K562 (cell line): ENCODE measurements around the gene IL13RA1. TPM values are rescaled to one million over a fixed set of nuclear protein-coding genes. Genes with fewer than 3 reads are reported as not detected.
"Not testable (repeated sequence)": the region's sequence is repeated elsewhere in the genome, so short reads cannot be mapped to it uniquely, and the experiment has no call there.

Experiments used
- ATAC-seq: fragments of 200-7000 bp; cut with Tn5 transposase; 3 replicates; pipeline ENCODE4 v1.9.1; 2020; ENCODE audit warnings: moderate library complexity
- BruUV-seq: library from RNA; stranded (reverse); fragments of 400-500 nt; replicated peaks from 2 replicates; lab custom pipeline; 2021; lab: Mats Ljungman, UMichigan
- CTCF ChIA-PET: fragments of 300-600 bp; formaldehyde crosslinking; extraction: SDS; loops from one replicate; lab custom pipeline; 2021; ENCODE audit warnings: low intra/inter-chr PET ratio; lab: Yijun Ruan, JAX
- POLR2A ChIA-PET: fragments of 300-600, 350-650 bp; sonication (Branson Sonifier 250); formaldehyde crosslinking; extraction: SDS; loops from one replicate; lab custom pipeline; 2021; ENCODE audit warnings: antibody characterized with exemption, inconsistent platforms; lab: Yijun Ruan, JAX
- DNase-seq, 4 experiments: peaks; one replicate each; pipeline versions ENCODE4 v3.0.0 to v3.0.0-alpha.2; 2011 to 2018; ENCODE audit warnings: low spot score in 3 of 4, mixed read lengths in 3 of 4; ENCODE audit errors: extremely low read depth in 1 of 4
- FAIRE-seq: peaks from 2 replicates; lab custom pipeline; 2011; peaks lifted over from hg19 to GRCh38; lab: Jason Lieb, UNC
- H2AFZ ChIP-seq: 2 replicates; pipeline ENCODE4 v1.6.0; 2011; ENCODE audit warnings: low read depth, low read length, control low read depth, inconsistent platforms
- H3K27ac ChIP-seq: fragments of 200-600 bp; 3 replicates; pipeline ENCODE4 v1.8.0; 2011; ENCODE audit warnings: low read depth, mild to moderate bottlenecking, control low read depth, inconsistent platforms, low read length, moderate library complexity, mixed read lengths; ENCODE audit errors: extremely low read depth
- H3K27me3 ChIP-seq, 2 experiments: fragments of 300-600 bp in 1 of 2; 2 replicates in 1 of 2; 3 replicates in 1 of 2; pipeline versions ENCODE4 v1.6.0 to v1.8.0; 2011; ENCODE audit warnings: inconsistent platforms in 2 of 2, low read length in 2 of 2, mild to moderate bottlenecking in 1 of 2, mixed read lengths in 1 of 2, moderate library complexity in 1 of 2; ENCODE audit not compliant: control insufficient read depth in 2 of 2, insufficient read depth in 2 of 2
- H3K36me3 ChIP-seq: fragments of 300-600 bp; 3 replicates; pipeline ENCODE4 v1.8.0; 2011; ENCODE audit warnings: mild to moderate bottlenecking, low read length, inconsistent platforms; ENCODE audit not compliant: control insufficient read depth, insufficient read depth
- H3K4me1 ChIP-seq, 2 experiments: fragments of 200-600 bp in 1 of 2; replicated peaks in 1 of 2; 2 replicates in 1 of 2; 3 replicates in 1 of 2; pipeline versions ENCODE4 v1.5.1 to v1.8.0; 2011; ENCODE audit warnings: inconsistent platforms in 2 of 2, low read length in 2 of 2, mild to moderate bottlenecking in 1 of 2, mixed read lengths in 1 of 2, moderate library complexity in 1 of 2; ENCODE audit not compliant: control insufficient read depth in 2 of 2, insufficient read depth in 2 of 2
- H3K4me2 ChIP-seq: 2 replicates; pipeline ENCODE4 v1.6.1; 2011; ENCODE audit warnings: low read length, control low read depth, inconsistent platforms, mixed read lengths; ENCODE audit not compliant: insufficient read depth
- H3K4me3 ChIP-seq: fragments of 200-600 bp; sonication (generic), shearing (Covaris generic); 2 replicates; pipeline ENCODE4 v1.5.1; 2016; ENCODE audit warnings: control low read depth, inconsistent platforms
- H3K79me2 ChIP-seq: fragments of 200-600 bp; 3 replicates; pipeline ENCODE4 v1.8.0; 2011; ENCODE audit warnings: low read length, inconsistent platforms; ENCODE audit not compliant: control insufficient read depth, insufficient read depth
- H3K9ac ChIP-seq, 2 experiments: 2 replicates each; pipeline versions ENCODE4 v1.6.0 to v1.6.1; 2011; ENCODE audit warnings: low read depth in 2 of 2, low read length in 2 of 2, control low read depth in 1 of 2, inconsistent platforms in 1 of 2, mild to moderate bottlenecking in 1 of 2, mixed read lengths in 1 of 2; ENCODE audit not compliant: insufficient read depth in 1 of 2
- H3K9me1 ChIP-seq: one replicate; pipeline ENCODE4 v1.6.0; 2011; ENCODE audit warnings: inconsistent platforms, mild to moderate bottlenecking, low read length, moderate library complexity; ENCODE audit not compliant: control insufficient read depth, insufficient read depth
- H3K9me3 ChIP-seq: replicated peaks from 2 replicates; pipeline ENCODE4 v1.5.1; 2011; ENCODE audit warnings: low read depth, low read length, inconsistent platforms; ENCODE audit not compliant: control insufficient read depth, insufficient read depth
- H4K20me1 ChIP-seq: replicated peaks from 2 replicates; pipeline ENCODE4 v1.6.1; 2011; ENCODE audit warnings: low read length, inconsistent platforms, mixed read lengths; ENCODE audit not compliant: control insufficient read depth, insufficient read depth
- BCOR ChIP-seq: fragments of 450-650 bp; IDR thresholded peaks from 2 replicates; pipeline ENCODE4 v1.6.1; 2016
- CHD1 ChIP-seq: fragments of 200-600 bp; sonication (generic); IDR thresholded peaks from one replicate; pipeline ENCODE4 v1.6.1; 2012; ENCODE audit warnings: mild to moderate bottlenecking, moderate library complexity, low read length, inconsistent platforms
- GATA2 ChIP-seq: sonication (generic); formaldehyde crosslinking; IDR thresholded peaks from 2 replicates; pipeline ENCODE4 v1.4.0; 2020; ENCODE audit warnings: mild to moderate bottlenecking, missing genetic modification reagents
- KDM5B ChIP-seq: fragments of 200-600 bp; sonication (generic); IDR thresholded peaks from 2 replicates; pipeline ENCODE4 v1.6.1; 2012; ENCODE audit warnings: low read depth, mild to moderate bottlenecking, moderate library complexity, low read length, control low read depth, inconsistent platforms; ENCODE audit not compliant: insufficient replicate concordance
- MCM7 ChIP-seq, 2 experiments: fragments of 450-650 bp; IDR thresholded peaks; 2 replicates each; pipeline ENCODE4 v1.6.1; 2016 to 2018
- RBFOX2 ChIP-seq: fragments of 200-400 bp; formaldehyde crosslinking; IDR thresholded peaks from 2 replicates; pipeline ENCODE4 v1.6.1; 2017; ENCODE audit warnings: low read depth, mild to moderate bottlenecking, low read length, moderate library complexity
- REST ChIP-seq, 2 experiments: fragments of 450-650 bp; formaldehyde crosslinking in 1 of 2; IDR thresholded peaks; 2 replicates each; pipeline versions ENCODE4 v1.4.0 to v1.6.1; 2014 to 2020; ENCODE audit warnings: mild to moderate bottlenecking in 2 of 2, borderline replicate concordance in 1 of 2, low read depth in 1 of 2
- SPI1 ChIP-seq: IDR thresholded peaks from 2 replicates; pipeline ENCODE4 v1.6.1; 2011; ENCODE audit warnings: low read depth, low read length, control low read depth, borderline replicate concordance
- ZNF146 ChIP-seq: IDR thresholded peaks from one replicate; pipeline ENCODE4 v1.6.1; 2018; ENCODE audit warnings: missing compliant biosample characterization; ENCODE audit not compliant: unreplicated experiment
- WGBS: fragments of 100-300 bp; shearing (Covaris generic); methylation state at CpG from one replicate; pipeline ENCODE4 v1.1.6; 2016; ENCODE audit warnings: low coverage, mixed read lengths; ENCODE audit not compliant: insufficient coverage; ENCODE audit errors: missing lambda C conversion rate; 5-methylcytosine and 5-hydroxymethylcytosine counted together
- in situ Hi-C: fragments of 300-500 bp; cut with MboI; formaldehyde crosslinking; loops from 4 replicates; pipeline ENCODE4 v1.15.0; 2018; ENCODE audit warnings: inconsistent platforms, mixed read lengths
- intact Hi-C: fragments of 100-400 bp; cut with micrococcal nuclease; formaldehyde crosslinking; loops from 2 replicates; pipeline ENCODE4 v1.14.2; 2022
- polyA plus RNA-seq, 8 experiments: library from polyadenylated mRNA; depleted of rRNA in 4 of 8; stranded (reverse) in 5 of 8; unstranded in 3 of 8; fragments of >200 nt; fragmentation: Nextera tagmentation in 2 of 8; fragmentation: Illumina TruSeq in 1 of 8; extraction: Ambion mirVana in 2 of 8; extraction: Trizol in 1 of 8; gene quantifications; 2 replicates each; pipeline versions ENCODE4 v1.2.1 to v1.2.3, GENCODE V29; 2011 to 2014; ENCODE audit warnings: inconsistent platforms in 1 of 8, missing spikeins in 1 of 8
- total RNA-seq, 7 experiments: library from RNA; depleted of rRNA in 6 of 7; stranded (reverse); fragments of >200 nt in 6 of 7; fragmentation: Illumina TruSeq in 2 of 7; extraction: Trizol in 2 of 7; gene quantifications; 2 replicates each; pipeline versions ENCODE4 v1.2.1 to v1.2.3, GENCODE V29; 2011 to 2021; ENCODE audit warnings: low replicate concordance in 1 of 7

The IL13RA1 gene
- total and polyA plus RNA-seq, 9 of the 15 experiments (the other 6 are each of a cell fraction or from before 2014, with no cell fraction given), result 2.9 to 22.9 (median 12.2) TPM

DNA sequence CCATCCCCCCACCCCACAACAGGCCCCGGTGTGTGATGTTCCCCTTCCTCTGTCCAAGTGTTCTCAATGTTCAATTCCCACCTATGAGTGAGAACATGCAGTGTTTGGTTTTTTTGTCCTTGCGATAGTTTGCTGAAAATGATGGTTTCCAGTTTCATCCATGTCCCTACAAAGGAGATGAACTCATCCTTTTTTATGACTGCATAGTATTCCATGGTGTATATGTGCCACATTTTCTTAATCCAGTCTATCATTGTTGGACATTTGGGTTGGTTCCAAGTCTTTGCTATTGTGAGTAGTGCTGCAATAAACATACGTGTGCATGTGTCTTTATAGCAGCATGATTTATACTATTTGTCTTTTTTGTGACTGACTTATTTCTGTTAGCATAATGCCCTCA, 5.1 kb downstream of the IL13RA1 start:
- TF ChIP-seq ZNF146 (CRISPR knock-in tag) (peak; percentile 35), BCOR (0 out of 2 replicates have a peak, but pooled peaks have one; percentile 10)
- H2AFZ ChIP-seq, H3K36me3 ChIP-seq, CTCF ChIA-PET, DNase-seq, H3K4me1 ChIP-seq, H3K9ac ChIP-seq, in situ Hi-C loops, FAIRE-seq, H3K9me1 ChIP-seq, intact Hi-C loops, ATAC-seq, H3K27me3 ChIP-seq, H4K20me1 ChIP-seq, H3K4me3 ChIP-seq, H3K9me3 ChIP-seq, H3K27ac ChIP-seq, POLR2A ChIA-PET, H3K4me2 ChIP-seq, H3K79me2 ChIP-seq, BruUV-seq: not testable (repeated sequence)
- 72% methylated on average over 2 of the region's 3 CpGs for WGBS

- CTCF ChIA-PET, result no interaction called here
- ATAC-seq, result no peak
- Histone ChIP-seq H3K79me2 (no peaks in the 10 kb centered on the region), H2AFZ (no peak overlapping the region), H3K4me2 (no peak overlapping the region), H4K20me1 (no peaks in the 10 kb centered on the region), H3K27ac (no peak overlapping the region), H3K27me3 (no peaks in the 10 kb centered on the region), H3K9ac (no peak overlapping the region), H3K9me1 (no peaks in the 10 kb centered on the region), H3K9me3 (no peaks in the 10 kb centered on the region), H3K4me3 (no peak overlapping the region), H3K4me1 (no peaks in the 10 kb centered on the region), H3K36me3 (no peaks in the 10 kb centered on the region)
- 61% methylated on average over 2 of the region's 2 CpGs for WGBS
- in situ Hi-C loops (no loop called here), intact Hi-C loops (no loop called here)
- no TSS peak for BruUV-seq
- POLR2A ChIA-PET, result no interaction called here
- no peak for DNase-seq
- FAIRE-seq, result no peak
- TF ChIP-seq RBFOX2 (no peak), KDM5B (no peak), REST (IDR thresholded peaks at IDR 0.05; ENCODE audit: borderline replicate concordance) (no peak), REST (CRISPR knock-in tag; IDR thresholded peaks at IDR 0.05; ENCODE audit: low read depth) (no peak), CHD1 (no peak), MCM7 (IDR thresholded peaks at IDR 0.05) (no peak), SPI1 (no peak), GATA2 (CRISPR knock-in tag) (no peak)
Observed at GRCh38 chrX:118734909-118735308, 7.5 kb downstream of the IL13RA1 start.
